HL-60 (cell line): ENCODE results near the gene FAM186B.

ENCODE experiments used
- DNase-seq, 2 experiments: peaks; one replicate each; pipeline ENCODE4 v3.0.0-alpha.2; 2010 to 2020; ENCODE audit warnings: low read depth in 1 of 2, low spot score in 1 of 2
- H3K27ac ChIP-seq: fragments of 250-450 bp; sonication (Bioruptor Pico); replicated peaks from 2 replicates; pipeline ENCODE4 v1.5.1; 2020; ENCODE audit warnings: mild to moderate bottlenecking, moderate library complexity
- H3K27me3 ChIP-seq: fragments of 250-450 bp; sonication (Bioruptor Pico); 2 replicates; pipeline ENCODE4 v1.5.1; 2021; ENCODE audit warnings: mild to moderate bottlenecking, moderate library complexity; ENCODE audit not compliant: insufficient read depth, poor library complexity, severe bottlenecking
- H3K4me3 ChIP-seq: replicated peaks from 2 replicates; pipeline ENCODE4 v1.5.1; 2011; ENCODE audit warnings: mild to moderate bottlenecking, control low read depth, low read length; ENCODE audit not compliant: insufficient read depth
- CTCF ChIP-seq: IDR thresholded peaks from one replicate; pipeline ENCODE4 v1.5.1; 2011; ENCODE audit warnings: low read length, control low read depth, inconsistent platforms; ENCODE audit not compliant: insufficient read depth
- GABPA ChIP-seq: IDR thresholded peaks from 2 replicates; pipeline ENCODE4 v1.6.1; 2012; ENCODE audit warnings: low read depth
- POLR2AphosphoS5 ChIP-seq: IDR thresholded peaks from 2 replicates; pipeline ENCODE4 v1.6.1; 2012; ENCODE audit warnings: low read depth
- REST ChIP-seq: IDR thresholded peaks from 2 replicates; pipeline ENCODE4 v1.6.1; 2012; ENCODE audit warnings: low read depth; ENCODE audit not compliant: insufficient replicate concordance
- SPI1 ChIP-seq: IDR thresholded peaks from 2 replicates; pipeline ENCODE4 v1.6.1; 2012; ENCODE audit warnings: low read depth, mild to moderate bottlenecking, borderline replicate concordance

Gene FAM186B

GRCh38 chr12:49578471-49579112, 26.8 kb downstream of the FAM186B start:
- Histone ChIP-seq H3K27ac (no peak overlapping the region), H3K4me3 (no peak overlapping the region), H3K27me3 (no peaks in the 10 kb centered on the region)
- peak in 1 of 2 experiments; percentile 22 for DNase-seq
- no peak for TF ChIP-seq CTCF
- TF ChIP-seq POLR2AphosphoS5, result no peak
- no peak for TF ChIP-seq SPI1

GRCh38 chr12:49577589-49578315, 27.7 kb downstream of the FAM186B start:
- DNase-seq, result no peak
- Histone ChIP-seq H3K27me3 (no peaks in the 10 kb centered on the region), H3K27ac (no peak overlapping the region), H3K4me3 (no peak overlapping the region)
- TF ChIP-seq CTCF (no peak), POLR2AphosphoS5 (no peak), GABPA (no peak), SPI1 (no peak), REST (no peak)

- H3K27me3 ChIP-seq, result no peaks in the 10 kb centered on the region
- H3K4me3 ChIP-seq, result peak overlapping the region; percentile 85
- DNase-seq, result peak; percentile 22 to 38
- no peak for TF ChIP-seq GABPA
- no peak for TF ChIP-seq REST
- TF ChIP-seq CTCF, result no peak
- no peak for TF ChIP-seq SPI1
- no peak for TF ChIP-seq POLR2AphosphoS5
- peak overlapping the region; percentile 94 for H3K27ac ChIP-seq
Observed at GRCh38 chr12:49568442-49569162, 36.8 kb downstream of the FAM186B start.
